CD14-positive monocyte (primary cell): ENCODE results near the gene RBM22. TPM values are rescaled to one million over a fixed set of nuclear protein-coding genes. Genes with fewer than 3 reads are reported as not detected.

Experiments
- DNase-seq, 3 donors: peaks; one replicate each; pipeline ENCODE4 v3.0.0-alpha.2; 2011 to 2022
- H2AFZ ChIP-seq: 2 replicates; pipeline ENCODE4 v1.6.0; 2012; ENCODE audit warnings: mild to moderate bottlenecking, low read depth, low read length, inconsistent platforms; ENCODE audit not compliant: insufficient read depth, poor library complexity, severe bottlenecking
- H3K27ac ChIP-seq, 2 donors: 1 replicate in 1 of 2; 2 replicates in 1 of 2; pipeline ENCODE4 v1.5.1; 2012 to 2013; ENCODE audit warnings: low read length in 2 of 2, control low read depth in 1 of 2, inconsistent platforms in 1 of 2, low read depth in 1 of 2, mild to moderate bottlenecking in 1 of 2
- H3K27me3 ChIP-seq, 2 donors: one replicate each; pipeline versions ENCODE4 v1.6.0 to v1.6.1; 2011 to 2013; ENCODE audit warnings: low read length in 2 of 2; ENCODE audit not compliant: control insufficient read depth in 2 of 2, insufficient read depth in 2 of 2
- H3K36me3 ChIP-seq, 2 donors: replicated peaks in 1 of 2; 1 replicate in 1 of 2; 2 replicates in 1 of 2; pipeline versions ENCODE4 v1.5.1 to v1.6.1; 2012 to 2013; ENCODE audit warnings: low read length in 2 of 2, control low read depth in 1 of 2, inconsistent platforms in 1 of 2, mild to moderate bottlenecking in 1 of 2; ENCODE audit not compliant: insufficient read depth in 2 of 2, control insufficient read depth in 1 of 2
- H3K4me1 ChIP-seq, 2 donors: 1 replicate in 1 of 2; 2 replicates in 1 of 2; pipeline versions ENCODE4 v1.5.1 to v1.6.1; 2012 to 2013; ENCODE audit warnings: low read length in 2 of 2, control low read depth in 1 of 2, inconsistent platforms in 1 of 2, mild to moderate bottlenecking in 1 of 2, moderate library complexity in 1 of 2; ENCODE audit not compliant: insufficient read depth in 2 of 2, control insufficient read depth in 1 of 2
- H3K4me2 ChIP-seq: replicated peaks from 2 replicates; pipeline ENCODE3; 2012; ENCODE audit warnings: low read length, moderate library complexity, mild to moderate bottlenecking; ENCODE audit not compliant: poor library complexity, severe bottlenecking; ENCODE audit errors: extremely low read depth
- H3K4me3 ChIP-seq, 3 experiments: fragments of 200-600 bp in 1 of 3; sonication (generic) in 1 of 3; replicated peaks in 1 of 3; 1 replicate in 2 of 3; 2 replicates in 1 of 3; pipeline ENCODE4 v1.5.1; 2011 to 2013; ENCODE audit warnings: low read length in 3 of 3, mild to moderate bottlenecking in 3 of 3, control low read depth in 2 of 3, low read depth in 2 of 3, inconsistent platforms in 1 of 3, moderate library complexity in 1 of 3
- H3K79me2 ChIP-seq: 2 replicates; pipeline ENCODE4 v1.6.0; 2012; ENCODE audit warnings: mild to moderate bottlenecking, control low read depth, inconsistent platforms, low read length, moderate library complexity; ENCODE audit not compliant: insufficient read depth
- H3K9ac ChIP-seq: 2 replicates; pipeline ENCODE4 v1.6.0; 2017; ENCODE audit warnings: low read length, mild to moderate bottlenecking; ENCODE audit not compliant: insufficient read depth, poor library complexity, severe bottlenecking
- H3K9me3 ChIP-seq, 2 donors: replicated peaks in 1 of 2; 1 replicate in 1 of 2; 2 replicates in 1 of 2; pipeline versions ENCODE4 v1.5.1 to v1.6.1; 2012 to 2013; ENCODE audit warnings: low read length in 2 of 2, control low read depth in 1 of 2; ENCODE audit not compliant: control insufficient read depth in 1 of 2, insufficient read depth in 1 of 2
- H4K20me1 ChIP-seq: 2 replicates; pipeline ENCODE4 v1.6.0; 2012; ENCODE audit warnings: mild to moderate bottlenecking, low read length, control low read depth, moderate library complexity; ENCODE audit not compliant: insufficient read depth
- H3K27ac Mint-ChIP-seq, 7 donors: one replicate each; pipeline ENCODE4 v1.8.0; 2020; ENCODE audit warnings: mild to moderate bottlenecking in 7 of 7, mixed read lengths in 7 of 7, moderate library complexity in 6 of 7, inconsistent platforms in 2 of 7
- H3K27me3 Mint-ChIP-seq, 3 donors: one replicate each; pipeline ENCODE4 v1.8.0; 2021 to 2022; ENCODE audit warnings: low read depth in 3 of 3, mild to moderate bottlenecking in 3 of 3, mixed read lengths in 3 of 3, moderate library complexity in 3 of 3, inconsistent platforms in 1 of 3
- H3K36me3 Mint-ChIP-seq, 2 donors: one replicate each; pipeline ENCODE4 v1.8.0; 2020; ENCODE audit warnings: mixed read lengths in 2 of 2, inconsistent platforms in 1 of 2, mild to moderate bottlenecking in 1 of 2
- H3K4me1 Mint-ChIP-seq: one replicate; pipeline ENCODE4 v1.8.0; 2020; ENCODE audit warnings: mild to moderate bottlenecking, mixed read lengths
- H3K4me3 Mint-ChIP-seq, 2 donors: one replicate each; pipeline ENCODE4 v1.8.0; 2020; ENCODE audit warnings: mild to moderate bottlenecking in 2 of 2, mixed read lengths in 2 of 2, moderate library complexity in 1 of 2
- H3K9me3 Mint-ChIP-seq, 7 donors: one replicate each; pipeline ENCODE4 v1.8.0; 2020 to 2022; ENCODE audit warnings: mixed read lengths in 7 of 7, mild to moderate bottlenecking in 6 of 7, moderate library complexity in 6 of 7, inconsistent platforms in 2 of 7
- CTCF ChIP-seq: fragments of 200-600 bp; IDR thresholded peaks from one replicate; pipeline ENCODE4 v1.8.0; 2022; ENCODE audit warnings: antibody characterized with exemption, mild to moderate bottlenecking
- WGBS: methylation state at CpG from one replicate; pipeline ENCODE4 v1.1.5; 2013; ENCODE audit warnings: missing lambda C conversion rate; ENCODE audit not compliant: insufficient coverage; 5-methylcytosine and 5-hydroxymethylcytosine counted together
- intact Hi-C, 2 donors: fragments of 100-400 bp; cut with micrococcal nuclease; formaldehyde crosslinking; loops; one replicate each; pipeline versions ENCODE4 v1.15.0 to v1.15.1; 2023
- polyA plus RNA-seq, 3 donors: library from polyadenylated mRNA; depleted of rRNA in 1 of 3; unstranded in 2 of 3; stranded (reverse) in 1 of 3; fragments of 300-500 nt in 2 of 3; fragments of >200 nt in 1 of 3; fragmentation: Illumina TruSeq in 2 of 3; gene quantifications; 1 replicate in 2 of 3; 2 replicates in 1 of 3; pipeline ENCODE4 v1.2.3, GENCODE V29; 2012 to 2021

Gene RBM22
- polyA plus RNA-seq, 3 donors, result 37.9 to 68.4 (median 47.4) TPM

GRCh38 chr5:150689120-150689519, 11.7 kb downstream of the RBM22 start:
- no peak overlapping the region for H3K27ac ChIP-seq
- DNase-seq, result no peak
- H3K4me3 Mint-ChIP-seq, result no peak overlapping the region
- no peak overlapping the region for H2AFZ ChIP-seq
- H3K27me3 ChIP-seq, result no peaks in the 10 kb centered on the region
- H3K4me1 Mint-ChIP-seq, result peaks cover 13% of the 10 kb centered on the region
- H3K36me3 Mint-ChIP-seq, result peaks cover 49 to 52% of the 10 kb centered on the region in 2 donors
- no peak overlapping the region for H3K9ac ChIP-seq
- no peak overlapping the region for H3K4me3 ChIP-seq
- H3K27me3 Mint-ChIP-seq, result peaks cover 0 to 2% (median 0%) of the 10 kb centered on the region in 3 donors
- peaks cover 39 to 49% of the 10 kb centered on the region in 2 donors for H3K36me3 ChIP-seq
- no peak for TF ChIP-seq CTCF
- peaks cover 6 to 10% of the 10 kb centered on the region in 2 donors for H3K4me1 ChIP-seq
- H4K20me1 ChIP-seq, result no peaks in the 10 kb centered on the region
- H3K79me2 ChIP-seq, result no peaks in the 10 kb centered on the region
- H3K4me2 ChIP-seq, result no peak overlapping the region
- H3K9me3 ChIP-seq, result no peaks in the 10 kb centered on the region
- H3K27ac Mint-ChIP-seq, result no peak overlapping the region
- intact Hi-C loops, result no loop called here
- no CpG with 5 or more reads among the region's 1 CpG for WGBS
- peaks cover 0 to 2% (median 0%) of the 10 kb centered on the region in 7 donors for H3K9me3 Mint-ChIP-seq

- peaks cover 0 to 4% of the 10 kb centered on the region in 2 donors for H3K27me3 ChIP-seq
- H3K27ac ChIP-seq, result no peak overlapping the region
- peaks cover 27 to 31% of the 10 kb centered on the region in 2 donors for H3K4me1 ChIP-seq
- no peak overlapping the region for H3K4me3 ChIP-seq
- peaks cover 4 to 5% of the 10 kb centered on the region in 2 donors for H3K36me3 Mint-ChIP-seq
- no peaks in the 10 kb centered on the region for H3K9me3 ChIP-seq
- 94% methylated on average over 8 of the region's 9 CpGs for WGBS
- H3K27ac Mint-ChIP-seq, result no peak overlapping the region
- intact Hi-C loops, result no loop called here
- H3K4me3 Mint-ChIP-seq, result no peak overlapping the region
- H3K9me3 Mint-ChIP-seq, result peaks cover 0 to 1% (median 0%) of the 10 kb centered on the region in 7 donors
- H3K4me2 ChIP-seq, result no peak overlapping the region
- peaks cover 39% of the 10 kb centered on the region for H3K4me1 Mint-ChIP-seq
- TF ChIP-seq CTCF, result no peak
- H3K9ac ChIP-seq, result no peak overlapping the region
- no peak overlapping the region for H2AFZ ChIP-seq
- H4K20me1 ChIP-seq, result no peaks in the 10 kb centered on the region
- H3K79me2 ChIP-seq, result no peaks in the 10 kb centered on the region
- DNase-seq, result no peak
- peaks cover 2 to 6% (median 5%) of the 10 kb centered on the region in 3 donors for H3K27me3 Mint-ChIP-seq
- H3K36me3 ChIP-seq, result no peaks in the 10 kb centered on the region
Measured at GRCh38 chr5:150676578-150676977, 24.3 kb downstream of the RBM22 start.
